Measurements from ENCODE around the gene SLX4IP. TPM values are rescaled to one million over a fixed set of nuclear protein-coding genes. Genes with fewer than 3 reads are reported as not detected.

SLX4IP gene
- total RNA-seq, 4 donors from 2014 or later, result 2.4 to 5.4 (median 4.1) TPM

DNA sequence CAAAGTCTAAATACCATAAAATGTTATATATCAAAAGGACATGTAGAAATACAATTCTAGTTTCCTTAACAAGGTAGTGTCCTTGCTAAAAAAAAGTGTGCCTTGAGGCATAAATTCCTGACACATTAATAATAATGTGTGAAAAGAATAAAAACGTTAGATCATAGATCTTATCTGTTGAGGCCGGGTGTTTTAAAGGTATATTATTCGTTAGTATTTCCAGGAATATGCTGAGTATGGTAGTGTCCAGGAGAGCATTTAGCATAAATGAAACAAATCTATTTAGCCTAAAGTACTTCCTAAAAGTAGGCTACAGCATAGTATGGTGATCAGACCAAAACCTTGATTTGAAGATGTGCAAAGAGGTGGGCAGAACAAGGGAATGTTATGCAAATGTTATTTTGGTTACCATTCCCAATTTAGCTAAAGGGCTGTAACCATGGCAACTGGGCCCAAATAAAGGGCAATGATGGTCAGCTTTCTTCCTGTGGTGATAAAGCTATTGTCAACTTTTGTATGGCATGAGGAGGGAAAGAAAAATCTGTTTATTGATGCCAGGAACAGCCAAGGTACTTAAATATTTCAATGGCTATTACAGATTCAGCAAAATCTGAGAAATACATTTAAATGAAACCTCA, 20.0 kb upstream of the SLX4IP start:
- TF ChIP-seq CTCF (IDR thresholded peaks at IDR 0.05; ENCODE audit: low read depth), result no peak

GRCh38 chr20:10419550-10420133, 15.5 kb upstream of the SLX4IP start:
- no peak for TF ChIP-seq CTCF (IDR thresholded peaks at IDR 0.05; ENCODE audit: low read depth)

- TF ChIP-seq CTCF (IDR thresholded peaks at IDR 0.05; ENCODE audit: low read depth), result no peak
Observed at GRCh38 chr20:10423735-10424134, 11.4 kb upstream of the SLX4IP start.

- no peak for TF ChIP-seq CTCF (IDR thresholded peaks at IDR 0.05; ENCODE audit: low read depth)
Observed at GRCh38 chr20:10427060-10427692, 7.9 kb upstream of the SLX4IP start.

- no peak for TF ChIP-seq CTCF (IDR thresholded peaks at IDR 0.05; ENCODE audit: low read depth)
Observed at GRCh38 chr20:10428008-10428407, 7.1 kb upstream of the SLX4IP start.

DNA sequence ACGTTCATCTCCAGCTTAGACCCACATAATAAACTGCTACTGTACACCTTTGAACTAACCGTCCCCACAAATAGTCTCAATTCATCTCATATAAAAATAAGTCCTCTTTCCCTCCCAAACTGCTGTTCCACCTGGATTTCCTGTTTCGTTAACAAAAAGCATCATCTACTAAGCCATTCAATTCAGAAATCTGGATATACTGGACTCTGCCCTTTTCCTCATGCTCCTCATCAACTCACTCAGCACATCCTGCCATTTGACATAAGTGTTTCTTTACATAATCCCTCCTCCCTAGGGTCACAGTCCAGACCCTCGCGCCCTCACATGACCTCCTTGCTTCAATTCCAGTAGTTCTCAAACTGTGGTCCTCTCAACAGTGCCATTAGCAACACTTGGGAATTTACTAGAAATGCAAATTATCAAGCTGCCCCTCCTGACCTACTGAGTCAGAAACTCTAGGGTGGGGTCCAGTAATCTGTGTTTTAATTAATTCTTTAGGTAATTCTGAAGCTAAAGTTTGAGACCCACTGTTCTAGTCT, 5.6 kb upstream of the SLX4IP start:
- no peak for TF ChIP-seq CTCF (IDR thresholded peaks at IDR 0.05; ENCODE audit: low read depth)

GRCh38 chr20:10430000-10430466, 5.1 kb upstream of the SLX4IP start:
- TF ChIP-seq CTCF (IDR thresholded peaks at IDR 0.05; ENCODE audit: low read depth), result no peak

All from subcutaneous adipose tissue (tissue), 4 donors.